ENCODE results near the gene SPIC.

The SPIC gene

GRCh38 chr12:101527682-101528081 lies 52.5 kb downstream of the SPIC start:
- Histone ChIP-seq H3K4me3 (IDR thresholded peaks at IDR 0.05; ENCODE audit: insufficient read depth, low read depth, low read length) (no peak overlapping the region), H3K79me2 (ENCODE audit: insufficient read depth, low read depth) (no peaks in the 10 kb centered on the region), H3K9ac (no peak overlapping the region), H4K20me1 (ENCODE audit: insufficient read depth) (no peaks in the 10 kb centered on the region), H3K36me3 (ENCODE audit: insufficient read depth) (no peaks in the 10 kb centered on the region), H3K27me3 (ENCODE audit: insufficient read depth, low read depth) (no peaks in the 10 kb centered on the region), H3K27ac (no peak overlapping the region), H3K4me2 (no peak overlapping the region), H2AFZ (ENCODE audit: low read depth) (no peak overlapping the region), H3K4me1 (ENCODE audit: low read depth, poor library complexity, severe bottlenecking) (no peaks in the 10 kb centered on the region)
- TF ChIP-seq CTCF (conservative IDR thresholded peaks at IDR 0.05; ENCODE audit: low read depth, low read length), result no peak

- TF ChIP-seq CTCF (conservative IDR thresholded peaks at IDR 0.05; ENCODE audit: low read depth, low read length), result no peak
- Histone ChIP-seq H3K4me2 (no peak overlapping the region), H4K20me1 (ENCODE audit: insufficient read depth) (no peaks in the 10 kb centered on the region)
Observed at GRCh38 chr12:101536069-101536674, 61.0 kb downstream of the SPIC start.

More at GRCh38 chr12:101536069-101536674, 61.0 kb downstream of the SPIC start:
- Histone ChIP-seq H3K4me3 (IDR thresholded peaks at IDR 0.05; ENCODE audit: insufficient read depth, low read depth, low read length) (no peak overlapping the region), H3K4me1 (ENCODE audit: low read depth, poor library complexity, severe bottlenecking) (no peaks in the 10 kb centered on the region), H3K79me2 (ENCODE audit: insufficient read depth, low read depth) (no peaks in the 10 kb centered on the region), H3K36me3 (ENCODE audit: insufficient read depth) (no peaks in the 10 kb centered on the region), H3K9ac (no peak overlapping the region), H3K27me3 (ENCODE audit: insufficient read depth, low read depth) (no peaks in the 10 kb centered on the region), H3K27ac (no peak overlapping the region), H2AFZ (ENCODE audit: low read depth) (no peak overlapping the region)

All from KMS-11 (cell line).